ENCODE measurements around the gene PLP1.

DNA sequence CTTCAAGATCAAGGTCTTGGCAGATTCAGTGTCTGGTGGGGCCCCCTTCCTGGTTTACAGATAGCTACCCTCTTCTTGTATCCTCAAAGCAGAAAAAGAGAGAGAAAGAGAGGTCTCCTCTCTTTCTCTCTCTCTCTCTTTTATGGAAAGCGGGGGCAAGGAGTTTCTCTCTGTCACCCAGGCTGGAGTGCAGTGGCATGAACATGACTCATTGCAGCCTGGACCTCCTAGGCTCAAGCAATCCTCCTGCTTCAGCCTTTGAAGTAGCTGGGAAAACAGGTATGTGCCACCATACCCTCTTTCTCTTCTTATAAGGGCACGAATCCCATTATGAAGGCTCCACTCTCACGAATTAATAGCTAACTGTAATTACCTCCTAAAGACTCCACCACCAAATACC is 35.2 kb downstream of the PLP1 start:
- TF ChIP-seq ZNF324 (CRISPR knock-in tag; IDR thresholded peaks at IDR 0.05): no peak
- TF ChIP-seq BHLHE40 (IDR thresholded peaks at IDR 0.05; ENCODE audit: low read length): no peak
- TF ChIP-seq, protein P1, sequence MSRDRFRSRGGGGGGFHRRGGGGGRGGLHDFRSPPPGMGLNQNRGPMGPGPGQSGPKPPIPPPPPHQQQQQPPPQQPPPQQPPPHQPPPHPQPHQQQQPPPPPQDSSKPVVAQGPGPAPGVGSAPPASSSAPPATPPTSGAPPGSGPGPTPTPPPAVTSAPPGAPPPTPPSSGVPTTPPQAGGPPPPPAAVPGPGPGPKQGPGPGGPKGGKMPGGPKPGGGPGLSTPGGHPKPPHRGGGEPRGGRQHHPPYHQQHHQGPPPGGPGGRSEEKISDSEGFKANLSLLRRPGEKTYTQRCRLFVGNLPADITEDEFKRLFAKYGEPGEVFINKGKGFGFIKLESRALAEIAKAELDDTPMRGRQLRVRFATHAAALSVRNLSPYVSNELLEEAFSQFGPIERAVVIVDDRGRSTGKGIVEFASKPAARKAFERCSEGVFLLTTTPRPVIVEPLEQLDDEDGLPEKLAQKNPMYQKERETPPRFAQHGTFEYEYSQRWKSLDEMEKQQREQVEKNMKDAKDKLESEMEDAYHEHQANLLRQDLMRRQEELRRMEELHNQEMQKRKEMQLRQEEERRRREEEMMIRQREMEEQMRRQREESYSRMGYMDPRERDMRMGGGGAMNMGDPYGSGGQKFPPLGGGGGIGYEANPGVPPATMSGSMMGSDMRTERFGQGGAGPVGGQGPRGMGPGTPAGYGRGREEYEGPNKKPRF (IDR thresholded peaks at IDR 0.05; ENCODE audit: low read depth, low read length): no peak
- TF ChIP-seq, protein P2, sequence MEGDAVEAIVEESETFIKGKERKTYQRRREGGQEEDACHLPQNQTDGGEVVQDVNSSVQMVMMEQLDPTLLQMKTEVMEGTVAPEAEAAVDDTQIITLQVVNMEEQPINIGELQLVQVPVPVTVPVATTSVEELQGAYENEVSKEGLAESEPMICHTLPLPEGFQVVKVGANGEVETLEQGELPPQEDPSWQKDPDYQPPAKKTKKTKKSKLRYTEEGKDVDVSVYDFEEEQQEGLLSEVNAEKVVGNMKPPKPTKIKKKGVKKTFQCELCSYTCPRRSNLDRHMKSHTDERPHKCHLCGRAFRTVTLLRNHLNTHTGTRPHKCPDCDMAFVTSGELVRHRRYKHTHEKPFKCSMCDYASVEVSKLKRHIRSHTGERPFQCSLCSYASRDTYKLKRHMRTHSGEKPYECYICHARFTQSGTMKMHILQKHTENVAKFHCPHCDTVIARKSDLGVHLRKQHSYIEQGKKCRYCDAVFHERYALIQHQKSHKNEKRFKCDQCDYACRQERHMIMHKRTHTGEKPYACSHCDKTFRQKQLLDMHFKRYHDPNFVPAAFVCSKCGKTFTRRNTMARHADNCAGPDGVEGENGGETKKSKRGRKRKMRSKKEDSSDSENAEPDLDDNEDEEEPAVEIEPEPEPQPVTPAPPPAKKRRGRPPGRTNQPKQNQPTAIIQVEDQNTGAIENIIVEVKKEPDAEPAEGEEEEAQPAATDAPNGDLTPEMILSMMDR (IDR thresholded peaks at IDR 0.05 in 2 of 3, conservative IDR thresholded peaks at IDR 0.05 in 1 of 3; ENCODE audit: insufficient read depth in 2 of 3, low read depth in 1 of 3, low read length in 3 of 3): no peak
- no peak for TF ChIP-seq ZFPM2 (CRISPR knock-in tag; IDR thresholded peaks at IDR 0.05)
- TF ChIP-seq HDAC8 (tag; IDR thresholded peaks at IDR 0.05): no peak
- TF ChIP-seq, protein P3, sequence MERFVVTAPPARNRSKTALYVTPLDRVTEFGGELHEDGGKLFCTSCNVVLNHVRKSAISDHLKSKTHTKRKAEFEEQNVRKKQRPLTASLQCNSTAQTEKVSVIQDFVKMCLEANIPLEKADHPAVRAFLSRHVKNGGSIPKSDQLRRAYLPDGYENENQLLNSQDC (CRISPR knock-in tag; IDR thresholded peaks at IDR 0.05): no peak
- no peak for TF ChIP-seq PHB2 (IDR thresholded peaks at IDR 0.05; ENCODE audit: low read depth)
- TF ChIP-seq PCBP2 (IDR thresholded peaks at IDR 0.05; ENCODE audit: low read depth, low read length, poor library complexity, severe bottlenecking): no peak
- no peak for TF ChIP-seq RBM39 (optimal IDR thresholded peaks at IDR 0.05; ENCODE audit: low read depth, low read length)
- no peak for TF ChIP-seq ERF (CRISPR knock-in tag; IDR thresholded peaks at IDR 0.05)
